Brain pericyte (primary cell): ENCODE measurements around the gene ISYNA1.

Experiments used
- DNase-seq: peaks from one replicate; pipeline ENCODE4 v3.0.0-alpha.2; 2012; ENCODE audit warnings: low read depth, low spot score

The ISYNA1 gene

GRCh38 chr19:18431351-18432197 is 6.4 kb downstream of the ISYNA1 start:
- DNase-seq, result no peak

DNA sequence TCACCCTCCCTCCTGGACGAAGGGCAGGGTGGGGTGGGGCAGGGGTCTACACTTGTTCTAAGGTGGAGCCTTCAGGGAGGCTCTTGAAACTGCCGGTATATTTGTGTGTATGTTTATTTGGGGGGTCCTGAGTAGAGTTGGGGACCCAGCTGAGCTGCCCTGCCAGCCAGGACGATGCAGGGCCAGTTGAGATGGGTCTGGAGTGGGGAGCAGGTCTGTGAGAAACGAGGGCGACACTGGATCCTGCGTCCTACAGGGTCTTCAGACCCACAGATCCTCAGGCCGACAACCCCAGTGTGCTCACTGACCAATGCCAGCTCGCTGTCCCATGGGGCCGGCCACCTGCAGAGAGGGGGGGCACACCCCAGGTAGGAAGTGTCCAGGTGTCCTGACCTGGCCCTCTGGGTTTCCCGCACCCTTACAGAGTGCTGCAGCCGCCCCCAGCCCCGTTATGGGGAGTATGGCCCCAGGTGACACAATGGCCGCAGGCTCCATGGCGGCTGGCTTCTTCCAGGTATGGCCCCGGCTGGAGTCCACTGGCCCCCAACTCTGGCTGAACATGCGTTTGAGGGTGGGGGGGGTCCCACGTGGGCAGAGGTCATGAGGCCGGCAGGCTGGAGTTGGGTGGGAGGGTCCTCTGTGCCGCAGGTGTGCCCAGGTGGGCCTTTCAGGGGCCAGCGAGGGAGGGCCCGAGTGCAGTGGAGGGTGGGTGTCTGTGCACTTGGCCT is 7.4 kb downstream of the ISYNA1 start:
- DNase-seq, result no peak

GRCh38 chr19:18429717-18430416 is 8.1 kb downstream of the ISYNA1 start:
- no peak for DNase-seq

DNA sequence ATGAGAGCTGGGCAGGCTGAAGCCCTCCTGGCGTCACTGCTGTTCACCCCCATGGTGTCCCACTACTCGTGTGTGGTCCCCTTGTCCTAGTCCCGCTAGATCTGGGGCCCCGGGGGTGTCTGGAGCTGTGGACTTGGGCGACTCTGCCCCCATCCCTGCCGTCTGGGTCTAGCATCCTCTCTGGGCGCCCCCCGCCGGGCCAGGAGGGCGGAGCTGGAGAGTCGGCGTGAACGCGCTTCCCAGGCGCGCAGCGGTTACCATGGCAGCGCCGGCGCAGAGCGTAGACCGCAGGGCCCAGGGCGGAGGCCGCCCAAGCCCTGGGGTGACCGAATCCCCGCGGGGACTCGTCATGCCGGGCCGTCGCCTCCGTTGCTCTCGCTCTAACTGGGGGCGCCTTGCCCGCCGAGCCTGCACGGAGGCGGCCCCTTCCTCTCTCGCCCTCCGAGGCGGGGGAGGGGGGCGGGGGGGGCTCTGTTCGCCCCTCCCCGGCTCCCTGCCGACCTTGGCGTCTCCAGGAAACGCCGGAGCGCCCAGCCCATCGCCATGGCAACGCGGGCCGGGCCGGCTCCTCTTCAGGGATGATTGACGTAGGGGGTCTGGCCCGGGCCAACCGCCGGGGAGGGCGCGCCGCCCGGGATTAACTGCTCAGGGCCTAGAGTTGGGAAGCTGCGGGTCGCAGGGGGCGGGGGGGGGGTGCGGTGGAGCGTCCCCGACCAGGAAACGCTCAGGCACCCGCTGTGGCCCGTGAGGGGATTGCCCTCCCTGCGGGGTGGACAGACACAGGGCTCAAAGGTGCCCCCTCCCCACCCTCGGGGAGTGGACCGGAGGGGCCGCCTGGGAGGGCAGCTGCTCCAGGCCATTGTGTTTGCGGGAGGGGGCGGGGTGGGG is 8.9 kb downstream of the ISYNA1 start:
- peak; percentile 68 for DNase-seq

GRCh38 chr19:18428173-18428786 is 9.7 kb downstream of the ISYNA1 start:
- DNase-seq, result no peak

- no peak for DNase-seq
Measured at GRCh38 chr19:18427743-18428113, 10.2 kb downstream of the ISYNA1 start.

- DNase-seq, result no peak
Measured at GRCh38 chr19:18427080-18427742, 10.7 kb downstream of the ISYNA1 start.

- DNase-seq, result no peak
Measured at GRCh38 chr19:18426416-18426767, 11.5 kb downstream of the ISYNA1 start.

- no peak for DNase-seq
Measured at GRCh38 chr19:18425515-18426415, 12.2 kb downstream of the ISYNA1 start.

- no peak for DNase-seq
Measured at GRCh38 chr19:18424890-18425514, 12.9 kb downstream of the ISYNA1 start.

DNA sequence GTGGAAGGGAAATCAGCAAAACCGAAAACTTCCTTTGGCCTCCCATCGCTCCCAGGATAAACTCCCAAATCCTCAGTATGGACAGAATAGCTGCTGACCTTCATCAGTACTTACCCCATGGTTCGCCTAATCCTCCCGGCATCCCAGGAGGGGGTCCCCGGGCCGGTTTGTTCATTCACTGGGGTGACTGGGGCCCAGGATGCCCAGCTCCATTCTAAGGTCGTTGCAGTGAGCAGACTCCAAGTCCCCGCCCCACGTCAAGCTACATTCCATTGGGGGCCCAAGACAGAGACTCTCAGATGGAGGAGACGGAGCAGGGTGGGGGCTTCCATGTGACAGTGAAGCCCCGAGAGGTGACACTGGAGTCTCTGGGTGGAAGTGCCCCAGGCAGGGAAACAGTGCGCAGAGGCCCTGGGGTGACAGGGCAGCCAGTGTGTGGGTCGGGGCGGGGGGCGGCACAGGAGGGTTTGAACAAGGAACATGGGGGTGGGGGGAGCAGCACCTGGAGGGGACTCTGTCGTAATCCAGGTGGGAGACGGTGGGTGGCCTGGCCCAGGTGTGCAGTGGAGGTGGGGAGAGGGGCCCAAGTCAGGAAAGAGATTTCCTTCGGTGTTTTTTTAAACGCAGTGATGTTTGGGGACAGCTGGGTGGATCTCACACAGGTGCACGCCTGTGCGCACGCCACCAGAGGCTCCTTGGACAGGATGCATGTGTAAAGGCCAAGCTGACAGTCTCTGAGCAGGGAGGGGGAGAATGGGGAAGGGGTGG is 13.6 kb downstream of the ISYNA1 start:
- no peak for DNase-seq

- DNase-seq, result no peak
Measured at GRCh38 chr19:18423258-18424020, 14.5 kb downstream of the ISYNA1 start.

GRCh38 chr19:18422530-18423191 is 15.3 kb downstream of the ISYNA1 start:
- DNase-seq, result no peak

DNA sequence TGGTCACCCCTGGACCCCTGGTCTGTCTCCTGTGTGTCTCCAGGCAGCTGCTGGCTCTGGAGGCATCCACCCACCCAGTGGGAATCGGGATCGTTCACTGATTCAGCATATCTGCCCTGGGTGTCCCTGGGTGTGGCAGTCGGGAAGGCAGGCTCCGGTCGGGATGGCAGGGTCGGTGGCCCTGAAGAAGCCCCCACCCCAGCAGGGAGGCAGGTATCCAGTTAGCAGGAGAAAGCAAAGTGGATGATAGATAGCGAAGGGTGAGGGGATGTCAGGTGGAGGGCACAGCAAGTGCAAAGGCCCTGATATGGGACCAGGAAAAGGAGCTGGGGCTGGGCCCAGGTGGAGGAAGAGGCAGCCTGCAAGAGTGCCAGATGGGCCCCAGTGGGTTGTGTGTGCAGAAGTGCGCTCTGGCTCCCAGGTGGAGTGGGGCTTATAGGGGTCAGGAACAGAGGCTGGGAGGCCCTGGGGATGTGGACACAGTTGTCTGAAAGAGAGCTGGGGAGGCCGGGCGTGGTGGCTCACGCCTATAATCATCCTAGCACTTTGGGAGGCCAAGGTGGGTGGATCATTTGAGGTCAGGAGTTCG is 16.5 kb downstream of the ISYNA1 start:
- no peak for DNase-seq

DNA sequence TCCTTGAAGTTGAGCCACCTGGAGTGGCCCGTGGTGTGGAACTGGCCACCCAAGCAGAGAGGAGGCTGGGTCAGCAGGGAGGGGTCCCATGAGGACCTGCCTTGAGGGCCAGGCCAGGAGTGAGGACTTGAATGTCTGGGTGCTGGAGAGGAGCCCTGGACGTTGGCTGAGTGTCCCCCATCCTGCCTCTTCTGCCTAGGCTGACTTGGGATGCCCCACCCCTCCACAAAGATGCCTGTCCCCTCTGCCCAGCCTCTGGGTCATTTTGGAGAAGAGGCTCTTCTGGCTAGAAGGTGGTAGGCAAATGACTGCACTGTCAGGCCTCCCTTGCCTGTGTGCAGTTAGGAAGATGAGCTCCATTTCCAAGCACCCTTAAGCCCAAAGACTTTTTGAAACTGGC is 17.0 kb downstream of the ISYNA1 start:
- DNase-seq, result no peak

- no peak for DNase-seq
Measured at GRCh38 chr19:18419699-18420460, 18.1 kb downstream of the ISYNA1 start.
